HepG2 (cell line): ENCODE data around the gene VEGFA. TPM values are rescaled to one million over a fixed set of nuclear protein-coding genes. Genes with fewer than 3 reads are reported as not detected.
A peak's percentile ranks its signal among the peaks of the same experiment; 100 is the strongest.

Source experiments
- ARHGAP35 ChIP-seq: sonication (generic); formaldehyde crosslinking; IDR thresholded peaks from 2 replicates; pipeline ENCODE4 v1.9.0; 2022; ENCODE audit warnings: mild to moderate bottlenecking, inconsistent platforms, moderate library complexity, missing genetic modification reagents, borderline replicate concordance
- ATAD3A ChIP-seq: sonication (generic); formaldehyde crosslinking; IDR thresholded peaks from 2 replicates; pipeline ENCODE4 v1.4.0; 2020; ENCODE audit warnings: missing genetic modification reagents
- CBX5 ChIP-seq: sonication (generic); formaldehyde crosslinking; IDR thresholded peaks from 2 replicates; pipeline ENCODE4 v1.4.0; 2020; ENCODE audit warnings: missing genetic modification reagents, borderline replicate concordance
- CC2D1A ChIP-seq: sonication (generic); formaldehyde crosslinking; IDR thresholded peaks from 2 replicates; pipeline ENCODE4 v1.8.1; 2023; ENCODE audit warnings: mild to moderate bottlenecking, missing genetic modification reagents
- CHD4 ChIP-seq: fragments of 200-600 bp; sonication (generic); IDR thresholded peaks from 2 replicates; pipeline ENCODE4 v1.7.0; 2017; ENCODE audit warnings: mild to moderate bottlenecking, low read length, borderline replicate concordance
- DNMT1 ChIP-seq: sonication (generic); formaldehyde crosslinking; IDR thresholded peaks from 2 replicates; pipeline ENCODE4 v1.5.1; 2020; ENCODE audit warnings: mild to moderate bottlenecking, missing genetic modification reagents
- ETV6 ChIP-seq: sonication (generic); formaldehyde crosslinking; conservative IDR thresholded peaks from 2 replicates; pipeline ENCODE4 v1.4.0; 2020; ENCODE audit warnings: missing genetic modification reagents
- HNF4A ChIP-seq: sonication (generic); formaldehyde crosslinking; IDR thresholded peaks from 2 replicates; pipeline ENCODE4 v1.4.0; 2020; ENCODE audit warnings: missing genetic modification reagents
- KDM2A ChIP-seq: sonication (generic); formaldehyde crosslinking; IDR thresholded peaks from 2 replicates; pipeline ENCODE4 v1.4.0; 2020; ENCODE audit warnings: low read depth, missing genetic modification reagents, borderline replicate concordance
- KDM5B ChIP-seq: sonication (generic); formaldehyde crosslinking; IDR thresholded peaks from 2 replicates; pipeline ENCODE4 v1.4.0; 2020; ENCODE audit warnings: missing genetic modification reagents, mild to moderate bottlenecking, borderline replicate concordance
- MAF1 ChIP-seq: sonication (generic); formaldehyde crosslinking; IDR thresholded peaks from 2 replicates; pipeline ENCODE4 v1.5.0; 2020; ENCODE audit warnings: missing genetic modification reagents, borderline replicate concordance
- MIXL1 ChIP-seq: IDR thresholded peaks from 2 replicates; pipeline ENCODE4 v1.6.1; 2016
- NCOA1 ChIP-seq: sonication (generic); formaldehyde crosslinking; IDR thresholded peaks from 2 replicates; pipeline ENCODE4 v1.9.0; 2021; ENCODE audit warnings: missing genetic modification reagents
- REXO4 ChIP-seq: sonication (generic); formaldehyde crosslinking; IDR thresholded peaks from 2 replicates; pipeline ENCODE4 v1.8.0; 2022; ENCODE audit warnings: missing genetic modification reagents, mild to moderate bottlenecking, borderline replicate concordance
- SAP130 ChIP-seq: IDR thresholded peaks from 2 replicates; pipeline ENCODE4 v1.6.1; 2016; ENCODE audit warnings: low read depth
- THAP7 ChIP-seq: sonication (generic); formaldehyde crosslinking; IDR thresholded peaks from 2 replicates; pipeline ENCODE4 v1.8.1; 2023; ENCODE audit warnings: mild to moderate bottlenecking, missing genetic modification reagents
- ZKSCAN1 ChIP-seq: fragments of 150-350 bp; IDR thresholded peaks from 2 replicates; pipeline ENCODE4 v1.6.1; 2014; ENCODE audit warnings: low read length
- ZNF383 ChIP-seq: sonication (generic); formaldehyde crosslinking; IDR thresholded peaks from 2 replicates; pipeline ENCODE4 v1.4.0; 2020; ENCODE audit warnings: missing genetic modification reagents, mild to moderate bottlenecking, borderline replicate concordance
- ZNF431 ChIP-seq: sonication (generic); formaldehyde crosslinking; IDR thresholded peaks from 2 replicates; pipeline ENCODE4 v1.9.0; 2022; ENCODE audit warnings: missing genetic modification reagents, low read depth, mild to moderate bottlenecking, borderline replicate concordance
- ZNF550 ChIP-seq: sonication (generic); formaldehyde crosslinking; IDR thresholded peaks from 2 replicates; pipeline ENCODE4 v1.4.0; 2020; ENCODE audit warnings: mild to moderate bottlenecking, missing genetic modification reagents, borderline replicate concordance
- ZNF572 ChIP-seq: sonication (generic); formaldehyde crosslinking; IDR thresholded peaks from 2 replicates; pipeline ENCODE4 v1.5.1; 2020; ENCODE audit warnings: mild to moderate bottlenecking, missing genetic modification reagents
- ZNF605 ChIP-seq: sonication (generic); formaldehyde crosslinking; IDR thresholded peaks from 2 replicates; pipeline ENCODE4 v1.8.0; 2022; ENCODE audit warnings: mild to moderate bottlenecking, missing genetic modification reagents
- ZNF704 ChIP-seq: sonication (generic); formaldehyde crosslinking; IDR thresholded peaks from 2 replicates; pipeline ENCODE4 v1.8.1; 2023; ENCODE audit warnings: mild to moderate bottlenecking, inconsistent platforms, moderate library complexity, missing genetic modification reagents, borderline replicate concordance
- ZNF883 ChIP-seq: sonication (generic); formaldehyde crosslinking; IDR thresholded peaks from 2 replicates; pipeline ENCODE4 v1.5.1; 2020; ENCODE audit warnings: mild to moderate bottlenecking, missing genetic modification reagents; ENCODE audit errors: not compliant biosample characterization
- ZZZ3 ChIP-seq: sonication (generic); formaldehyde crosslinking; IDR thresholded peaks from 2 replicates; pipeline ENCODE4 v1.4.0; 2020; ENCODE audit warnings: missing genetic modification reagents, mild to moderate bottlenecking, borderline replicate concordance
- polyA plus RNA-seq, 8 experiments: library from polyadenylated mRNA; depleted of rRNA in 3 of 8; stranded (reverse) in 7 of 8; unstranded in 1 of 8; fragments of >200 nt; fragmentation: Illumina TruSeq in 4 of 8; extraction: Trizol in 4 of 8; gene quantifications; 2 replicates each; pipeline versions ENCODE4 v1.2.1 to v1.2.3, GENCODE V29; 2011 to 2016; ENCODE audit warnings: low read depth in 4 of 8, missing spikeins in 1 of 8, mixed read lengths in 1 of 8; ENCODE audit not compliant: insufficient read depth in 1 of 8
- total RNA-seq, 5 experiments: library from RNA; depleted of rRNA; stranded (reverse); fragments of >200 nt; fragmentation: Illumina TruSeq; extraction: Trizol; gene quantifications; 2 replicates each; pipeline ENCODE4 v1.2.3, GENCODE V29; 2016; ENCODE audit warnings: low read depth in 1 of 5
- TF ChIP-seq, protein P1 (sequence below): sonication (generic); formaldehyde crosslinking; IDR thresholded peaks from 2 replicates; pipeline ENCODE4 v1.4.0; 2020; ENCODE audit warnings: missing genetic modification reagents
- TF ChIP-seq, protein P2 (sequence below): sonication (generic); formaldehyde crosslinking; conservative IDR thresholded peaks from 2 replicates; pipeline ENCODE4 v1.8.1; 2023; ENCODE audit warnings: missing genetic modification reagents

Gene VEGFA
- total and polyA plus RNA-seq, 2 of the 13 experiments (the other 11 are each of a cell fraction or from before 2014, with no cell fraction given): 68.1 to 629 TPM

GRCh38 chr6:43806758-43807227, 36.8 kb downstream of the VEGFA start (continued):
- TF ChIP-seq THAP7 (CRISPR knock-in tag) (0 out of 2 replicates have a peak, but pooled peaks have one; percentile 7), CC2D1A (CRISPR knock-in tag) (no peak), CBX5 (CRISPR knock-in tag) (0 out of 2 replicates have a peak, but pooled peaks have one; percentile 4), ZNF383 (CRISPR knock-in tag) (0 out of 2 replicates have a peak, but pooled peaks have one; percentile 79), ZNF431 (CRISPR knock-in tag) (no peak), ZNF550 (0 out of 2 replicates have a peak, but pooled peaks have one; percentile 50), MIXL1 (CRISPR knock-in tag) (0 out of 2 replicates have a peak, but pooled peaks have one; percentile 4), SAP130 (CRISPR knock-in tag) (no peak), ZNF572 (0 out of 2 replicates have a peak, but pooled peaks have one; percentile 10), MAF1 (CRISPR knock-in tag) (0 out of 2 replicates have a peak, but pooled peaks have one; percentile 13), ZZZ3 (0 out of 2 replicates have a peak, but pooled peaks have one; percentile 12), HNF4A (CRISPR knock-in tag) (no peak), KDM2A (no peak), REXO4 (CRISPR knock-in tag) (no peak), ZKSCAN1 (no peak), ZNF883 (peak; percentile 15), ZNF704 (CRISPR knock-in tag) (0 out of 2 replicates have a peak, but pooled peaks have one; percentile 32), DNMT1 (CRISPR knock-in tag) (no peak), NCOA1 (CRISPR knock-in tag) (0 out of 2 replicates have a peak, but pooled peaks have one; percentile 71), ETV6 (CRISPR knock-in tag) (no peak), KDM5B (0 out of 2 replicates have a peak, but pooled peaks have one; percentile 2), ARHGAP35 (0 out of 2 replicates have a peak, but pooled peaks have one; percentile 27), CHD4 (peak; percentile 57; the same call in 1 of the 2 replicates), ZNF605 (CRISPR knock-in tag) (no peak), ATAD3A (CRISPR knock-in tag) (no peak)
- TF ChIP-seq, protein P1, sequence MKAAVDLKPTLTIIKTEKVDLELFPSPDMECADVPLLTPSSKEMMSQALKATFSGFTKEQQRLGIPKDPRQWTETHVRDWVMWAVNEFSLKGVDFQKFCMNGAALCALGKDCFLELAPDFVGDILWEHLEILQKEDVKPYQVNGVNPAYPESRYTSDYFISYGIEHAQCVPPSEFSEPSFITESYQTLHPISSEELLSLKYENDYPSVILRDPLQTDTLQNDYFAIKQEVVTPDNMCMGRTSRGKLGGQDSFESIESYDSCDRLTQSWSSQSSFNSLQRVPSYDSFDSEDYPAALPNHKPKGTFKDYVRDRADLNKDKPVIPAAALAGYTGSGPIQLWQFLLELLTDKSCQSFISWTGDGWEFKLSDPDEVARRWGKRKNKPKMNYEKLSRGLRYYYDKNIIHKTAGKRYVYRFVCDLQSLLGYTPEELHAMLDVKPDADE (CRISPR knock-in tag): no peak
- TF ChIP-seq, protein P2, sequence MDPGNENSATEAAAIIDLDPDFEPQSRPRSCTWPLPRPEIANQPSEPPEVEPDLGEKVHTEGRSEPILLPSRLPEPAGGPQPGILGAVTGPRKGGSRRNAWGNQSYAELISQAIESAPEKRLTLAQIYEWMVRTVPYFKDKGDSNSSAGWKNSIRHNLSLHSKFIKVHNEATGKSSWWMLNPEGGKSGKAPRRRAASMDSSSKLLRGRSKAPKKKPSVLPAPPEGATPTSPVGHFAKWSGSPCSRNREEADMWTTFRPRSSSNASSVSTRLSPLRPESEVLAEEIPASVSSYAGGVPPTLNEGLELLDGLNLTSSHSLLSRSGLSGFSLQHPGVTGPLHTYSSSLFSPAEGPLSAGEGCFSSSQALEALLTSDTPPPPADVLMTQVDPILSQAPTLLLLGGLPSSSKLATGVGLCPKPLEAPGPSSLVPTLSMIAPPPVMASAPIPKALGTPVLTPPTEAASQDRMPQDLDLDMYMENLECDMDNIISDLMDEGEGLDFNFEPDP (CRISPR knock-in tag): 0 out of 2 replicates have a peak, but pooled peaks have one; percentile 61
